Pancreas (tissue), 10 donors: ENCODE data around the gene RBM19. TPM values are rescaled to one million over a fixed set of nuclear protein-coding genes. Genes with fewer than 3 reads are reported as not detected.

Experiments used
- ATAC-seq, 4 donors: fragments of 200-7000 bp; cut with Tn5 transposase; one replicate each; pipeline versions ENCODE4 v1.8.0 to v1.9.1; 2020; ENCODE audit warnings: mild to moderate bottlenecking in 4 of 4, moderate library complexity in 4 of 4
- DNase-seq, 6 donors: peaks; one replicate each; pipeline ENCODE4 v3.0.0-alpha.2; 2020
- FAIRE-seq: peaks from 2 replicates; lab custom pipeline; 2012; peaks lifted over from hg19 to GRCh38; lab: Jason Lieb, UNC
- H3K27ac ChIP-seq, 4 donors: fragments of 200-600 bp; sonication (generic); 1 replicate in 3 of 4; 2 replicates in 1 of 4; pipeline versions ENCODE4 v1.5.0 to v1.8.0; 2020
- H3K27me3 ChIP-seq, 4 donors: fragments of 200-600 bp; one replicate each; pipeline ENCODE4 v1.8.0; 2021
- H3K36me3 ChIP-seq, 3 donors: fragments of 200-600 bp; sonication (generic) in 1 of 3; one replicate each; pipeline versions ENCODE4 v1.5.0 to v1.8.0; 2020 to 2021
- H3K4me1 ChIP-seq, 3 donors: fragments of 200-600 bp; one replicate each; pipeline ENCODE4 v1.8.0; 2021
- H3K4me3 ChIP-seq, 4 donors: fragments of 200-600 bp; sonication (generic) in 2 of 4; one replicate each; pipeline versions ENCODE4 v1.5.0 to v1.8.0; 2020 to 2021
- H3K9me3 ChIP-seq, 4 donors: fragments of 200-600 bp; one replicate each; pipeline ENCODE4 v1.8.0; 2021
- CTCF ChIP-seq, 4 donors: fragments of 200-600 bp; sonication (generic) in 3 of 4; IDR thresholded peaks; one replicate each; pipeline versions ENCODE4 v1.5.0 to v1.8.0; 2021; ENCODE audit warnings: antibody characterized with exemption in 4 of 4
- WGBS, 2 donors: extraction: QIAGEN DNeasy Blood & Tissue Kit; methylation state at CpG; one replicate each; pipeline ENCODE4 v1.1.7; 2013; 5-methylcytosine and 5-hydroxymethylcytosine counted together
- intact Hi-C, 3 donors: fragments of 100-400 bp; cut with DNase I; formaldehyde crosslinking; loops; one replicate each; pipeline versions ENCODE4 v1.11.1 to v1.14.2; 2022
- polyA plus RNA-seq, 2 donors: library from polyadenylated mRNA; stranded (reverse); fragments of 200-250 nt; gene quantifications; one replicate each; pipeline ENCODE4 v1.2.3, GENCODE V29; 2013
- total RNA-seq, 6 donors: library from RNA; stranded (reverse); fragmentation: NEBNext Ultra II Directional in 4 of 6; extraction: Animal tissue kit (Norgen Biotek cat#: 25700) in 4 of 6; gene quantifications; one replicate each; pipeline versions ENCODE4 v1.2.1 to v1.2.4, GENCODE V29; 2021 to 2023
- donor health status: healthy with polysubstance abuse.
- donor health status: DM: no; HTN: no; CAD: no; lungs with moderate emphysema.
- donor health status: DM: no; HTN: no; CAD: no.
- donor health status: control.
- donor health status: control.
- donor health status: Bipolar disorder and iron deficiency.
- donor health status: DM: yes; HTN: yes; CAD: no.
- donor health status: DM: no; HTN: no; CAD: no.
- donor health status: DM: no; HTN: no; CAD: no.
- donor health status: DM: yes; HTN: yes; CAD: no.

Gene RBM19
- total and polyA plus RNA-seq, 8 donors, result 13.9 to 32.2 (median 15.8) TPM

GRCh38 chr12:113983265-113983664 lies 17.1 kb upstream of the RBM19 start:
- ATAC-seq (no peak), FAIRE-seq (no peak), DNase-seq (no peak)
- WGBS, 2 donors, result 26 to 47% methylated on average over 2 of the region's 2 CpGs
- H3K36me3 ChIP-seq, result no peaks in the 10 kb centered on the region
- H3K4me3 ChIP-seq, result no peak overlapping the region
- intact Hi-C loops, result loop anchor here in 2 of 3 donors (5.0 to 10.0 kb wide), 2 partner anchors 522 to 529 kb away; no protein-coding TSS in a partner anchor
- H3K9me3 ChIP-seq, result no peaks in the 10 kb centered on the region
- no peaks in the 10 kb centered on the region for H3K4me1 ChIP-seq
- no peak for TF ChIP-seq CTCF (IDR thresholded peaks at IDR 0.05)
- peaks cover 0 to 8% (median 1%) of the 10 kb centered on the region in 4 donors for H3K27me3 ChIP-seq
- no peak overlapping the region for H3K27ac ChIP-seq

GRCh38 chr12:113981876-113982275 lies 15.8 kb upstream of the RBM19 start:
- H3K27ac ChIP-seq, result no peak overlapping the region
- no peaks in the 10 kb centered on the region for H3K9me3 ChIP-seq
- H3K4me3 ChIP-seq, result no peak overlapping the region
- H3K27me3 ChIP-seq, result peaks cover 0 to 8% (median 3%) of the 10 kb centered on the region in 4 donors
- TF ChIP-seq CTCF (IDR thresholded peaks at IDR 0.05), result no peak
- ATAC-seq (no peak), DNase-seq (no peak), FAIRE-seq (no peak)
- intact Hi-C loops, result loop anchor here in 2 of 3 donors (5.0 to 10.0 kb wide), 2 partner anchors 523 to 530 kb away; no protein-coding TSS in a partner anchor
- 68 to 87% methylated on average over 3 of the region's 3 CpGs for WGBS, 2 donors
- H3K4me1 ChIP-seq, result no peaks in the 10 kb centered on the region
- H3K36me3 ChIP-seq, result no peaks in the 10 kb centered on the region

- Histone ChIP-seq H3K4me3 (no peak overlapping the region), H3K27me3 (peaks cover 0 to 8% (median 3%) of the 10 kb centered on the region in 4 donors), H3K4me1 (no peaks in the 10 kb centered on the region), H3K9me3 (no peaks in the 10 kb centered on the region), H3K36me3 (no peaks in the 10 kb centered on the region), H3K27ac (no peak overlapping the region)
- 6 to 9% methylated on average over 12 of the region's 12 CpGs for WGBS, 2 donors
- peak; percentile 77 to 91 (median 82) for TF ChIP-seq CTCF (IDR thresholded peaks at IDR 0.05)
- FAIRE-seq (no peak), ATAC-seq (peak; percentile 66 to 93 (median 86)), DNase-seq (peak in 3 of 6 donors; percentile 11 to 50 (median 20))
- intact Hi-C loops, result loop anchor here in 2 of 3 donors (5.0 to 10.0 kb wide), 2 partner anchors 524 to 532 kb away; no protein-coding TSS in a partner anchor
Observed at GRCh38 chr12:113980537-113981337, 14.6 kb upstream of the RBM19 start.

GRCh38 chr12:113980054-113980453 lies 13.9 kb upstream of the RBM19 start:
- no peak for FAIRE-seq
- Histone ChIP-seq H3K4me3 (no peak overlapping the region), H3K27me3 (peaks cover 0 to 9% (median 3%) of the 10 kb centered on the region in 4 donors), H3K36me3 (no peaks in the 10 kb centered on the region), H3K4me1 (no peaks in the 10 kb centered on the region), H3K27ac (no peak overlapping the region), H3K9me3 (no peaks in the 10 kb centered on the region)
- no peak for TF ChIP-seq CTCF (IDR thresholded peaks at IDR 0.05)
- 30 to 37% methylated on average over 2 of the region's 2 CpGs for WGBS, 2 donors
- intact Hi-C loops, result loop anchor here in 2 of 3 donors (5.0 to 10.0 kb wide), 2 partner anchors 525 to 532 kb away; no protein-coding TSS in a partner anchor
- no peak for ATAC-seq
- no peak for DNase-seq
